Liver (tissue), 9 donors: ENCODE measurements around the gene GGA1. TPM values are rescaled to one million over a fixed set of nuclear protein-coding genes. Genes with fewer than 3 reads are reported as not detected.
A peak's percentile ranks its signal among the peaks of the same experiment; 100 is the strongest.

Experiments used
- DNase-seq: peaks from one replicate; pipeline ENCODE4 v3.0.0-alpha.2; 2017; ENCODE audit warnings: low spot score
- H3K27ac ChIP-seq, 2 donors: one replicate each; pipeline ENCODE4 v1.7.0; 2013; ENCODE audit warnings: inconsistent platforms in 2 of 2, low read length in 2 of 2, control low read depth in 1 of 2, low read depth in 1 of 2, mild to moderate bottlenecking in 1 of 2
- H3K27me3 ChIP-seq, 4 donors: one replicate each; pipeline versions ENCODE4 v1.6.1 to v1.7.0; 2013; ENCODE audit warnings: low read length in 3 of 4, inconsistent platforms in 1 of 4, mild to moderate bottlenecking in 1 of 4, moderate library complexity in 1 of 4; ENCODE audit not compliant: control insufficient read depth in 4 of 4, insufficient read depth in 4 of 4
- H3K36me3 ChIP-seq, 4 donors: one replicate each; pipeline versions ENCODE4 v1.6.1 to v1.7.0; 2013; ENCODE audit warnings: low read length in 3 of 4, mild to moderate bottlenecking in 3 of 4, low read depth in 1 of 4, moderate library complexity in 1 of 4; ENCODE audit not compliant: control insufficient read depth in 4 of 4, insufficient read depth in 3 of 4
- H3K4me1 ChIP-seq, 4 donors: one replicate each; pipeline versions ENCODE4 v1.6.1 to v1.7.0; 2013; ENCODE audit warnings: low read length in 3 of 4, mild to moderate bottlenecking in 3 of 4, moderate library complexity in 1 of 4; ENCODE audit not compliant: control insufficient read depth in 4 of 4, insufficient read depth in 4 of 4
- H3K4me3 ChIP-seq, 3 donors: one replicate each; pipeline versions ENCODE4 v1.6.1 to v1.7.0; 2013; ENCODE audit warnings: low read length in 3 of 3, control low read depth in 1 of 3, low read depth in 1 of 3, mild to moderate bottlenecking in 1 of 3
- H3K9ac ChIP-seq, 2 donors: one replicate each; pipeline ENCODE4 v1.7.0; 2013; ENCODE audit warnings: low read length in 2 of 2, mild to moderate bottlenecking in 2 of 2, moderate library complexity in 2 of 2, control low read depth in 1 of 2, low read depth in 1 of 2
- H3K9me3 ChIP-seq, 4 donors: one replicate each; pipeline versions ENCODE4 v1.6.1 to v1.7.0; 2013; ENCODE audit warnings: low read length in 3 of 4; ENCODE audit not compliant: control insufficient read depth in 4 of 4
- ATF3 ChIP-seq: IDR thresholded peaks from 2 replicates; pipeline ENCODE4 v1.6.1; 2016; ENCODE audit warnings: antibody characterized with exemption
- CTCF ChIP-seq: fragments of 150-350 bp; IDR thresholded peaks from 2 replicates; pipeline ENCODE4 v1.5.1; 2017; ENCODE audit warnings: improper control_type of control experiment, low read depth, low read length; ENCODE audit not compliant: missing input control
- EGR1 ChIP-seq, 2 donors: IDR thresholded peaks; 2 replicates each; pipeline ENCODE4 v1.6.1; 2016 to 2018; ENCODE audit warnings: antibody characterized with exemption in 2 of 2, low read depth in 2 of 2
- GABPA ChIP-seq, 2 donors: IDR thresholded peaks in 1 of 2; conservative IDR thresholded peaks in 1 of 2; 2 replicates each; pipeline ENCODE4 v1.6.1; 2016; ENCODE audit warnings: antibody characterized with exemption in 2 of 2, mild to moderate bottlenecking in 1 of 2, moderate library complexity in 1 of 2
- HNF4G ChIP-seq: IDR thresholded peaks from 2 replicates; pipeline ENCODE4 v1.6.1; 2016; ENCODE audit warnings: antibody characterized with exemption
- JUND ChIP-seq, 2 donors: IDR thresholded peaks; 2 replicates each; pipeline ENCODE4 v1.6.1; 2016; ENCODE audit warnings: antibody characterized with exemption in 2 of 2
- MAX ChIP-seq: IDR thresholded peaks from 2 replicates; pipeline ENCODE4 v1.6.1; 2016; ENCODE audit warnings: antibody characterized with exemption
- NR2F2 ChIP-seq: IDR thresholded peaks from 2 replicates; pipeline ENCODE4 v1.6.1; 2016; ENCODE audit warnings: antibody characterized with exemption
- RAD21 ChIP-seq, 2 donors: IDR thresholded peaks; 2 replicates each; pipeline ENCODE4 v1.6.1; 2016; ENCODE audit warnings: antibody characterized with exemption in 2 of 2, mild to moderate bottlenecking in 2 of 2
- REST ChIP-seq: IDR thresholded peaks from 2 replicates; pipeline ENCODE4 v1.6.1; 2016; ENCODE audit warnings: antibody characterized with exemption, mild to moderate bottlenecking
- RXRA ChIP-seq, 2 donors: IDR thresholded peaks; 2 replicates each; pipeline ENCODE4 v1.6.1; 2017 to 2018; ENCODE audit warnings: antibody characterized with exemption in 2 of 2, mild to moderate bottlenecking in 1 of 2
- SP1 ChIP-seq: IDR thresholded peaks from 2 replicates; pipeline ENCODE4 v1.6.1; 2018; ENCODE audit warnings: antibody characterized with exemption, mild to moderate bottlenecking
- TAF1 ChIP-seq: conservative IDR thresholded peaks from 2 replicates; pipeline ENCODE4 v1.6.1; 2016; ENCODE audit warnings: antibody characterized with exemption, mild to moderate bottlenecking
- YY1 ChIP-seq: IDR thresholded peaks from 2 replicates; pipeline ENCODE4 v1.6.1; 2016; ENCODE audit warnings: antibody characterized with exemption, mild to moderate bottlenecking
- WGBS: extraction: QIAGEN DNeasy Blood & Tissue Kit; methylation state at CpG from one replicate; pipeline ENCODE4 v1.1.7; 2013; 5-methylcytosine and 5-hydroxymethylcytosine counted together
- polyA plus RNA-seq, 2 donors: library from polyadenylated mRNA; stranded (reverse) in 1 of 2; unstranded in 1 of 2; fragments of 200-250 nt in 1 of 2; fragments of >200 nt in 1 of 2; fragmentation: Nextera tagmentation in 1 of 2; extraction: Ambion mirVana in 1 of 2; gene quantifications; one replicate each; pipeline versions ENCODE4 v1.2.1 to v1.2.3, GENCODE V29; 2013 to 2015
- total RNA-seq, 2 donors: library from RNA; depleted of rRNA; stranded (reverse); fragments of >200 nt; gene quantifications; one replicate each; pipeline ENCODE4 v1.2.3, GENCODE V29; 2014
- donor health status: healthy.
- donor health status: healthy.
- donor health status: healthy.
- donor health status: healthy.
- donor health status: healthy.

GGA1 gene
- total and polyA plus RNA-seq, 4 donors = 15.1 to 26.4 (median 17.8) TPM

GRCh38 chr22:37639070-37639760 lies 30.6 kb downstream of the GGA1 start, which contains the start of gene SH3BP1 (continued):
- TF ChIP-seq YY1 (no peak), RAD21 (IDR thresholded peaks at IDR 0.05) (no peak), NR2F2 (no peak), JUND (IDR thresholded peaks at IDR 0.05) (no peak), MAX (no peak), RXRA (IDR thresholded peaks at IDR 0.05) (no peak), HNF4G (no peak), TAF1 (no peak), GABPA (IDR thresholded peaks at IDR 0.05 in 1 of 2, conservative IDR thresholded peaks at IDR 0.05 in 1 of 2) (no peak), EGR1 (IDR thresholded peaks at IDR 0.05; ENCODE audit: low read depth in 2 of 2) (no peak)

GRCh38 chr22:37639771-37640590 lies 31.3 kb downstream of the GGA1 start:
- H3K27ac ChIP-seq = peak overlapping the region; percentile 49 to 53
- H3K4me1 ChIP-seq = peaks cover 3 to 26% (median 6%) of the 10 kb centered on the region in 4 donors
- no peaks in the 10 kb centered on the region for H3K9me3 ChIP-seq
- H3K9ac ChIP-seq = peak overlapping the region; percentile 7 to 23
- peak overlapping the region in 2 of 3 donors; percentile 50 to 55 for H3K4me3 ChIP-seq
- 18% methylated on average over 27 of the region's 27 CpGs for WGBS
- TF ChIP-seq HNF4G = no peak
- no peak for TF ChIP-seq RAD21 (IDR thresholded peaks at IDR 0.05)
- no peak for TF ChIP-seq RXRA (IDR thresholded peaks at IDR 0.05)
- no peak for TF ChIP-seq SP1
- TF ChIP-seq REST = no peak
- TF ChIP-seq CTCF = no peak
- no peak for TF ChIP-seq ATF3
- DNase-seq = no peak
- H3K27me3 ChIP-seq = no peaks in the 10 kb centered on the region
- no peaks in the 10 kb centered on the region for H3K36me3 ChIP-seq
